GM20000 (cell line): Measurements from ENCODE around the gene NCR2.

Source experiments
- DNase-seq: peaks from one replicate; pipeline ENCODE4 v3.0.0; 2012; ENCODE audit warnings: low spot score
- CTCF ChIP-seq: IDR thresholded peaks from 2 replicates; pipeline ENCODE4 v1.5.1; 2012; ENCODE audit warnings: mild to moderate bottlenecking, control low read depth; ENCODE audit errors: extremely low read depth, missing control alignments

NCR2 gene

GRCh38 chr6:41377071-41377470 lies 41.7 kb downstream of the NCR2 start:
- no peak for TF ChIP-seq CTCF

GRCh38 chr6:41379306-41379705 lies 43.9 kb downstream of the NCR2 start:
- DNase-seq = no peak
- no peak for TF ChIP-seq CTCF

More at GRCh38 chr6:41377071-41377470, 41.7 kb downstream of the NCR2 start:
- no peak for DNase-seq

- no peak for TF ChIP-seq CTCF
These were observed 51.2 kb downstream of the NCR2 start for GRCh38 chr6:41386594-41386993.

GRCh38 chr6:41392246-41392645 lies 56.8 kb downstream of the NCR2 start:
- no peak for DNase-seq
- no peak for TF ChIP-seq CTCF

More at GRCh38 chr6:41386594-41386993, 51.2 kb downstream of the NCR2 start:
- DNase-seq = no peak

- no peak for DNase-seq
These were observed 60.9 kb downstream of the NCR2 start for GRCh38 chr6:41396335-41396734.

GRCh38 chr6:41399424-41399823 lies 64.0 kb downstream of the NCR2 start:
- no peak for DNase-seq
- TF ChIP-seq CTCF = no peak

More at GRCh38 chr6:41396335-41396734, 60.9 kb downstream of the NCR2 start:
- no peak for TF ChIP-seq CTCF
